Thyroid gland (tissue), 4 donors: ENCODE results near the gene MGAM2. TPM values are rescaled to one million over a fixed set of nuclear protein-coding genes. Genes with fewer than 3 reads are reported as not detected.

Source experiments
- DNase-seq, 2 donors: peaks; one replicate each; pipeline ENCODE4 v3.0.0-alpha.2; 2019
- H3K27ac ChIP-seq, 3 donors: fragments of 200-600 bp; sonication (generic); 1 replicate in 2 of 3; 2 replicates in 1 of 3; pipeline ENCODE4 v1.5.1; 2016 to 2019; ENCODE audit warnings: mild to moderate bottlenecking in 1 of 3, moderate library complexity in 1 of 3
- H3K27me3 ChIP-seq: fragments of 200-600 bp; sonication (generic); one replicate; pipeline ENCODE4 v1.5.1; 2019
- H3K36me3 ChIP-seq, 2 donors: fragments of 200-600 bp; sonication (generic); one replicate each; pipeline ENCODE4 v1.5.1; 2016 to 2019
- H3K4me1 ChIP-seq, 2 donors: fragments of 200-600 bp; sonication (generic); one replicate each; pipeline ENCODE4 v1.5.1; 2017 to 2019
- H3K4me3 ChIP-seq, 3 donors: fragments of 200-600 bp; sonication (generic); replicated peaks in 1 of 3; 1 replicate in 2 of 3; 2 replicates in 1 of 3; pipeline ENCODE4 v1.5.1; 2016; ENCODE audit warnings: mild to moderate bottlenecking in 1 of 3
- H3K9me3 ChIP-seq: fragments of 200-600 bp; sonication (generic); one replicate; pipeline ENCODE4 v1.5.1; 2017
- CTCF ChIP-seq, 6 experiments: fragments of 200-600 bp in 3 of 6; fragments of 450-650 bp in 3 of 6; sonication (generic) in 3 of 6; IDR thresholded peaks; one replicate each; pipeline ENCODE4 v1.5.1; 2016 to 2019; ENCODE audit warnings: antibody characterized with exemption in 6 of 6, mild to moderate bottlenecking in 2 of 6, inconsistent platforms in 1 of 6, moderate library complexity in 1 of 6
- POLR2A ChIP-seq, 2 donors: fragments of 450-650 bp; IDR thresholded peaks; one replicate each; pipeline ENCODE4 v1.6.1; 2017; ENCODE audit warnings: antibody characterized with exemption in 2 of 2, mild to moderate bottlenecking in 2 of 2, moderate library complexity in 1 of 2
- WGBS, 2 donors: methylation state at CpG; one replicate each; pipeline ENCODE4 v1.1.5; 2017; 5-methylcytosine and 5-hydroxymethylcytosine counted together
- intact Hi-C: fragments of 100-400 bp; cut with DNase I; formaldehyde crosslinking; loops from one replicate; pipeline ENCODE4 v1.15.1; 2023
- total RNA-seq, 4 donors: library from RNA; depleted of rRNA; stranded (reverse); fragments of >200 nt; gene quantifications; one replicate each; pipeline ENCODE4 v1.2.3, GENCODE V29; 2016

The MGAM2 gene
- total RNA-seq, 4 donors from 2014 or later = not detected

DNA sequence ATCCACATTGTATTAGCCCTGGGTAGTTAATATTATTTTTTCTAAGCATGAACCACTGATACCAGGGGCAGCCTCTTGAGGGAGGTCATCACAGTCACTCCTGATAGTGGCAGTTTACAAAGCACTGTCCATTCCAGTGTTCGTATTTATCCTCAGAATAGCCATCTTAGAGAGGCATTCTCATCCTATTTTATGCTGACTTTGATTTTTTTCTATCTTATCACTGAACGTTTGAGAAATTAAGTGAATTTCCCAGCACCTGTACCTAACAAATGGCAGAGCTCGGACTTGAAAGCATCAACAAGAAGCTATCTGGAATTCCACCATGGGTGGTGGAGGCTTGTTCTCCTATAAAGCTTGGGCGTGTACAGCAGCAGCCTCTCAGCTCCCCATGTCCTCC lies 26.1 kb upstream of the MGAM2 start:
- Histone ChIP-seq H3K27me3 (no peaks in the 10 kb centered on the region), H3K36me3 (no peaks in the 10 kb centered on the region), H3K9me3 (no peaks in the 10 kb centered on the region), H3K4me1 (no peaks in the 10 kb centered on the region), H3K4me3 (no peak overlapping the region), H3K27ac (no peak overlapping the region)
- no peak for DNase-seq
- TF ChIP-seq CTCF (IDR thresholded peaks at IDR 0.05) (no peak), POLR2A (IDR thresholded peaks at IDR 0.05) (no peak)
- intact Hi-C loops = no loop called here
- 88% methylated on average over 4 of the region's 4 CpGs for WGBS, 2 donors

DNA sequence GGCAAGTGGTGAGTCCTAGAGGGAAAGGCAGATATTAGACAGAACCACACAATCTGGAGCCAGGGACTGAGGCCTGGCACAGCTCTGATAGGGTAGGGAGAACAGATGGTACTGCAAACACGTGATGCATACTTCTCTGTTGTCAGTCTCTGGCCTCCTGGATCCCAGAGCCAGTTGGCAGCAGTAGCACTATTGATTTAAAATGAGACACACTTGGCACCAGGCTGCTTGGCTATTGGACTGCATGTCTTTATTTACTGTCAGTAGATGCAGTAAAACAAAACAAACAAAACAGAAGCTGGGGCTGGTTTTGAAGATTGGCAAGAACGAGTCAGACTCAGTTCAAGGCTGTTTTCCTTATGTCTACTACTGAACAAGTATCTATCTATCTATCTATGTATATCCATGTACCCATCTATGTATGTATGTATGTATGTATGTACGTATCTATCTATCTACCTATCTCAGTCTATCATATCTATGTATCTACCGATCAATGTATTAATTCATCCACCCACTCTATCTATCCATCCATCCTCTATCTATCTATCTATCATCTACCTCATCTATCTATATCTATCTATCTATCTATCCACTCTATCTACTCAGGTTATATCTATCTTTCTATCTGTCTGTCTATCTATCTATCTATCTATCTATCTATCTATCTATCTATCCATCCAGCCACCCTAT lies 23.4 kb upstream of the MGAM2 start:
- Histone ChIP-seq H3K9me3 (no peaks in the 10 kb centered on the region), H3K27me3 (no peaks in the 10 kb centered on the region), H3K36me3 (no peaks in the 10 kb centered on the region), H3K27ac (no peak overlapping the region), H3K4me3 (no peak overlapping the region), H3K4me1 (no peaks in the 10 kb centered on the region)
- TF ChIP-seq POLR2A (IDR thresholded peaks at IDR 0.05) (no peak), CTCF (IDR thresholded peaks at IDR 0.05) (no peak)
- no peak for DNase-seq
- WGBS, 2 donors = 80 to 81% methylated on average over 4 of the region's 4 CpGs
- intact Hi-C loops = no loop called here

DNA sequence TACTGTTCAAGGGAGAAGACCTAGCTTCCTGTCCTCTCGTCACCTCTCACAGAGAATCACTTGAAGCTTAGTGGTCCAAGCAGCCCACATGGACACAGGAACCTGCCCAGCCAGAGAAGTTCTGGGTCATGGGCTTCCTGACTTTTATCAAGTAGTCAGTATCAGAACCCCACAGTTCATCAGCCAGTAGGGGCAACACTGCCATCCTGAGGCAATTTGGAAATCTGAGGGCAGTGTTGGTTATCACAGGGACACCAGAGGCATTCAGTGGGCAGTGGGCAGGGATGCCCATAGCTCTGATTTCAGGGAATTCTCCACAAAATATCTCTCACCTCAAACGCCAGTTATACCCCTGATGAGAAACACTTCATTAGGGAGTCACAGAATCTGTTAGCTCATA lies 22.5 kb upstream of the MGAM2 start:
- Histone ChIP-seq H3K36me3 (no peaks in the 10 kb centered on the region), H3K9me3 (no peaks in the 10 kb centered on the region), H3K4me3 (no peak overlapping the region), H3K4me1 (no peaks in the 10 kb centered on the region), H3K27me3 (no peaks in the 10 kb centered on the region), H3K27ac (no peak overlapping the region)
- 81 to 93% methylated on average over 2 of the region's 2 CpGs for WGBS, 2 donors
- TF ChIP-seq POLR2A (IDR thresholded peaks at IDR 0.05) (no peak), CTCF (IDR thresholded peaks at IDR 0.05) (no peak)
- no peak for DNase-seq
- intact Hi-C loops = no loop called here

GRCh38 chr7:142091961-142092360 lies 19.6 kb upstream of the MGAM2 start:
- Histone ChIP-seq H3K9me3 (no peaks in the 10 kb centered on the region), H3K27ac (no peak overlapping the region), H3K4me3 (no peak overlapping the region), H3K36me3 (no peaks in the 10 kb centered on the region), H3K4me1 (no peaks in the 10 kb centered on the region), H3K27me3 (no peaks in the 10 kb centered on the region)
- intact Hi-C loops = no loop called here
- no peak for DNase-seq
- TF ChIP-seq CTCF (IDR thresholded peaks at IDR 0.05) = no peak
- TF ChIP-seq POLR2A (IDR thresholded peaks at IDR 0.05) = no peak
- 72 to 77% methylated on average over 2 of the region's 2 CpGs for WGBS, 2 donors

DNA sequence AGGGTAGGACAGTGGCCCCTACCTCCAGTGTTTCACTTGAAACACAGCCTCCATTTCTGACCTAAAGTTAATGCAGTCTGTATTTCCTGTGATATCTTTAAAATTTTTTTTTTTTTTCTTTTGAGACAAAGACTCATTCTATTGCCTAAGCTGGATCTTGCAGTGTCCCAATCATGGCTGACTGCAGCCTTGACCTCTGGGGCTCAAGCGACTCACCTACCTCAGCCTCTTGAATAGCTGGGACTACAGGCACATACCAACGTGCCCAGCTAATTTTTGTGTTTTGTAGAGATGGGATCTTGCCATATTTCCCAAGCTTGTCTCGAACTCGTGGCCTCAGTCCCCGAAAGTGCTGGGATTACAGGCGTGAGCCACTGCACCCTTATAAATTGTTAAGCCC lies 16.7 kb upstream of the MGAM2 start:
- DNase-seq = no peak
- Histone ChIP-seq H3K9me3 (no peaks in the 10 kb centered on the region), H3K36me3 (no peaks in the 10 kb centered on the region), H3K4me1 (no peaks in the 10 kb centered on the region), H3K4me3 (no peak overlapping the region), H3K27me3 (no peaks in the 10 kb centered on the region), H3K27ac (no peak overlapping the region)
- intact Hi-C loops = no loop called here
- no peak for TF ChIP-seq CTCF (IDR thresholded peaks at IDR 0.05)
- TF ChIP-seq POLR2A (IDR thresholded peaks at IDR 0.05) = no peak
- 92% methylated on average over 6 of the region's 6 CpGs for WGBS, 2 donors
